HepG2 (cell line): Measurements from ENCODE around the gene SLC25A22. TPM values are rescaled to one million over a fixed set of nuclear protein-coding genes. Genes with fewer than 3 reads are reported as not detected.
A peak's percentile ranks its signal among the peaks of the same experiment; 100 is the strongest.

Source experiments
- JDP2 ChIP-seq: sonication (generic); formaldehyde crosslinking; IDR thresholded peaks from 2 replicates; pipeline ENCODE4 v1.8.1; 2022; ENCODE audit warnings: missing genetic modification reagents, borderline replicate concordance
- REPIN1 ChIP-seq: sonication (generic); formaldehyde crosslinking; IDR thresholded peaks from 2 replicates; pipeline ENCODE4 v1.8.0; 2022; ENCODE audit warnings: missing genetic modification reagents, low read depth, mild to moderate bottlenecking, borderline replicate concordance
- ZBTB3 ChIP-seq: sonication (generic); formaldehyde crosslinking; IDR thresholded peaks from 2 replicates; pipeline ENCODE4 v1.4.0; 2020; ENCODE audit warnings: low read depth, mild to moderate bottlenecking, moderate library complexity, missing genetic modification reagents, borderline replicate concordance
- ZBTB33 ChIP-seq: sonication (generic); formaldehyde crosslinking; IDR thresholded peaks from 2 replicates; pipeline ENCODE4 v1.4.0; 2020; ENCODE audit warnings: missing genetic modification reagents
- ZNF414 ChIP-seq: sonication (generic); formaldehyde crosslinking; IDR thresholded peaks from 2 replicates; pipeline ENCODE4 v1.5.0; 2020; ENCODE audit warnings: missing genetic modification reagents
- ZNF543 ChIP-seq: sonication (generic); formaldehyde crosslinking; IDR thresholded peaks from 2 replicates; pipeline ENCODE4 v1.4.0; 2020; ENCODE audit warnings: mild to moderate bottlenecking, missing genetic modification reagents
- ZNF550 ChIP-seq: sonication (generic); formaldehyde crosslinking; IDR thresholded peaks from 2 replicates; pipeline ENCODE4 v1.4.0; 2020; ENCODE audit warnings: mild to moderate bottlenecking, missing genetic modification reagents, borderline replicate concordance
- ZNF7 ChIP-seq: IDR thresholded peaks from 2 replicates; pipeline ENCODE4 v1.6.1; 2016; ENCODE audit warnings: missing biosample characterization, missing genetic modification reagents
- ZNF780A ChIP-seq: sonication (generic); formaldehyde crosslinking; IDR thresholded peaks from 2 replicates; pipeline ENCODE4 v1.8.0; 2022; ENCODE audit warnings: mild to moderate bottlenecking, missing genetic modification reagents, moderate library complexity
- polyA plus RNA-seq, 8 experiments: library from polyadenylated mRNA; depleted of rRNA in 3 of 8; stranded (reverse) in 7 of 8; unstranded in 1 of 8; fragments of >200 nt; fragmentation: Illumina TruSeq in 4 of 8; extraction: Trizol in 4 of 8; gene quantifications; 2 replicates each; pipeline versions ENCODE4 v1.2.1 to v1.2.3, GENCODE V29; 2011 to 2016; ENCODE audit warnings: low read depth in 4 of 8, missing spikeins in 1 of 8, mixed read lengths in 1 of 8; ENCODE audit not compliant: insufficient read depth in 1 of 8
- total RNA-seq, 5 experiments: library from RNA; depleted of rRNA; stranded (reverse); fragments of >200 nt; fragmentation: Illumina TruSeq; extraction: Trizol; gene quantifications; 2 replicates each; pipeline ENCODE4 v1.2.3, GENCODE V29; 2016; ENCODE audit warnings: low read depth in 1 of 5
- TF ChIP-seq, protein P1 (sequence below), 2 experiments: sonication (generic) in 1 of 2; formaldehyde crosslinking in 1 of 2; IDR thresholded peaks; 2 replicates each; pipeline versions ENCODE4 v1.4.0 to v1.6.1; 2018 to 2020; ENCODE audit warnings: missing genetic modification reagents in 2 of 2, borderline replicate concordance in 1 of 2, low read depth in 1 of 2, mild to moderate bottlenecking in 1 of 2, missing biosample characterization in 1 of 2
- TF ChIP-seq, protein P2 (sequence below): sonication (generic); formaldehyde crosslinking; IDR thresholded peaks from 2 replicates; pipeline ENCODE4 v1.4.0; 2020; ENCODE audit warnings: mild to moderate bottlenecking, missing genetic modification reagents
- TF ChIP-seq, protein P3 (sequence below): sonication (generic); formaldehyde crosslinking; IDR thresholded peaks from 2 replicates; pipeline ENCODE4 v1.5.1; 2020; ENCODE audit warnings: mild to moderate bottlenecking, missing genetic modification reagents, moderate library complexity

The SLC25A22 gene
- total and polyA plus RNA-seq, 2 of the 13 experiments (the other 11 are each of a cell fraction or from before 2014, with no cell fraction given) = 12.4 to 19.2 TPM

- TF ChIP-seq ZNF414 (CRISPR knock-in tag) (no peak), ZBTB3 (CRISPR knock-in tag) (no peak), ZNF780A (no peak; the same call in 1 of the 2 replicates), ZNF550 (CRISPR knock-in tag) (peak; percentile 79; the same call in 1 of the 2 replicates), ZBTB33 (CRISPR knock-in tag) (0 out of 2 replicates have a peak, but pooled peaks have one; percentile 10), REPIN1 (CRISPR knock-in tag) (peak; percentile 34; the same call in 1 of the 2 replicates), JDP2 (no peak), ZNF7 (no peak), ZNF543 (CRISPR knock-in tag) (peak; percentile 85; the same call in 1 of the 2 replicates)
- TF ChIP-seq, protein P1, sequence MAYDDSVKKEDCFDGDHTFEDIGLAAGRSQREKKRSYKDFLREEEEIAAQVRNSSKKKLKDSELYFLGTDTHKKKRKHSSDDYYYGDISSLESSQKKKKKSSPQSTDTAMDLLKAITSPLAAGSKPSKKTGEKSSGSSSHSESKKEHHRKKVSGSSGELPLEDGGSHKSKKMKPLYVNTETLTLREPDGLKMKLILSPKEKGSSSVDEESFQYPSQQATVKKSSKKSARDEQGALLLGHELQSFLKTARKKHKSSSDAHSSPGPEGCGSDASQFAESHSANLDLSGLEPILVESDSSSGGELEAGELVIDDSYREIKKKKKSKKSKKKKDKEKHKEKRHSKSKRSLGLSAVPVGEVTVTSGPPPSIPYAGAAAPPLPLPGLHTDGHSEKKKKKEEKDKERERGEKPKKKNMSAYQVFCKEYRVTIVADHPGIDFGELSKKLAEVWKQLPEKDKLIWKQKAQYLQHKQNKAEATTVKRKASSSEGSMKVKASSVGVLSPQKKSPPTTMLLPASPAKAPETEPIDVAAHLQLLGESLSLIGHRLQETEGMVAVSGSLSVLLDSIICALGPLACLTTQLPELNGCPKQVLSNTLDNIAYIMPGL (CRISPR knock-in tag; IDR thresholded peaks at IDR 0.05; ENCODE audit: borderline replicate concordance in 1 of 2, low read depth in 1 of 2) = peak; percentile 57 to 92; a peak in 3 of 4 replicates
- TF ChIP-seq, protein P2, sequence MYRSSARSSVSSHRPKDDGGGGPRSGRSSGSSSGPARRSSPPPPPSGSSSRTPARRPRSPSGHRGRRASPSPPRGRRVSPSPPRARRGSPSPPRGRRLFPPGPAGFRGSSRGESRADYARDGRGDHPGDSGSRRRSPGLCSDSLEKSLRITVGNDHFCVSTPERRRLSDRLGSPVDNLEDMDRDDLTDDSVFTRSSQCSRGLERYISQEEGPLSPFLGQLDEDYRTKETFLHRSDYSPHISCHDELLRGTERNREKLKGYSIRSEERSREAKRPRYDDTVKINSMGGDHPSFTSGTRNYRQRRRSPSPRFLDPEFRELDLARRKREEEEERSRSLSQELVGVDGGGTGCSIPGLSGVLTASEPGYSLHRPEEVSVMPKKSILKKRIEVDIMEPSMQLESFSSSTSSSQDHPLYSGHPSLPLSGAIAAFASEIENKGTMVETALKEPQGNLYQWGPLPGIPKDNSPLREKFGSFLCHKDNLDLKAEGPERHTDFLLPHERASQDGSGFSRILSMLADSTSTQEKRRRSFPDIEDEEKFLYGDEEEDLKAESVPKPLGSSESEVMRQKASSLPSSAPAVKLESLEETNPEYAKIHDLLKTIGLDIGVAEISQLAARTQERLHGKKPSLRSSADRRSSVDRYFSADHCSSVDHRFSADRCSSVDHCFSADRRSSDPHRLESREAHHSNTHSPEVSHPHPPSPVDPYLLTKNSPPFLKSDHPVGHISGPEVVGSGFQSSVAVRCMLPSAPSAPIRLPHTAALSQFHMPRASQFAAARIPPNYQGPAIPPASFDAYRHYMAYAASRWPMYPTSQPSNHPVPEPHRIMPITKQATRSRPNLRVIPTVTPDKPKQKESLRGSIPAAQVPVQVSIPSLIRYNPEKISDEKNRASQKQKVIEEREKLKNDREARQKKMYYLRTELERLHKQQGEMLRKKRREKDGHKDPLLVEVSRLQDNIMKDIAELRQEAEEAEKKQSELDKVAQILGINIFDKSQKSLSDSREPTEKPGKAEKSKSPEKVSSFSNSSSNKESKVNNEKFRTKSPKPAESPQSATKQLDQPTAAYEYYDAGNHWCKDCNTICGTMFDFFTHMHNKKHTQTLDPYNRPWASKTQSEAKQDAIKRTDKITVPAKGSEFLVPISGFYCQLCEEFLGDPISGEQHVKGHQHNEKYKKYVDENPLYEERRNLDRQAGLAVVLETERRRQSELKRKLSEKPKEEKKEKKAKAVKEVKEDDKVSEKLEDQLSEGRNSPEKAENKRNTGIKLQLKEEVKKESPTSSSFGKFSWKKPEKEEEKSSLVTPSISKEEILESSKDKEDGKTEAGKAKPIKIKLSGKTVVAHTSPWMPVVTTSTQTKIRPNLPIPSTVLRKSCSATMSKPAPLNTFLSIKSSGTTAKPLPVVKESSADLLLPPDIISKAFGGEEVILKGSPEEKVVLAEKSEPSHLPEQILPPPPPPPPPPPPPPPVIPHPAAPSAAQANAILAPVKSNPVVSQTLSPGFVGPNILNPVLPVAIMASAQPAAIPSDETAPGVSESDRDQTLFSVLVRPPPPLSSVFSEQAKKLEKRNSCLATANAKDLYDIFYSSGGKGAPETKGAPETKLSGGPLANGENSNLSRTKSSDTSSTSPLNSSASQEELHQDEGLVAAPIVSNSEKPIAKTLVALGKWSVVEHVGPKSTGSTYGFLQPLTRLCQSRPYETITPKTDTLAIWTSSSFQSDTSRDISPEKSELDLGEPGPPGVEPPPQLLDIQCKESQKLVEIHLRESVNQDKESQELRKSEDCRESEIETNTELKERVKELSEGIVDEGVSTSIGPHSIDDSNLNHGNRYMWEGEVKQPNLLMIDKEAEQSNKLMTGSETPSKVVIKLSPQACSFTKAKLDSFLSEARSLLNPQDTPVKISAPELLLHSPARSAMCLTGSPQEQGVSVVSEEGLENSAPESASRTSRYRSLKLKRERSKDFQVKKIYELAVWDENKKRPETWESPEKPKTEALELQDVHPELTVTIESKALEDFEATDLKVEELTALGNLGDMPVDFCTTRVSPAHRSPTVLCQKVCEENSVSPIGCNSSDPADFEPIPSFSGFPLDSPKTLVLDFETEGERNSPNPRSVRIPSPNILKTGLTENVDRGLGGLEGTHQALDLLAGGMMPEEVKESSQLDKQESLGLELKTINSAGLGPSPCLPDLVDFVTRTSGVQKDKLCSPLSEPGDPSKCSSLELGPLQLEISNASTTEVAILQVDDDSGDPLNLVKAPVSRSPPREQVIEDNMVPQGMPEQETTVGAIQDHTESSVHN (CRISPR knock-in tag) = 0 out of 2 replicates have a peak, but pooled peaks have one; percentile 50
- TF ChIP-seq, protein P3, sequence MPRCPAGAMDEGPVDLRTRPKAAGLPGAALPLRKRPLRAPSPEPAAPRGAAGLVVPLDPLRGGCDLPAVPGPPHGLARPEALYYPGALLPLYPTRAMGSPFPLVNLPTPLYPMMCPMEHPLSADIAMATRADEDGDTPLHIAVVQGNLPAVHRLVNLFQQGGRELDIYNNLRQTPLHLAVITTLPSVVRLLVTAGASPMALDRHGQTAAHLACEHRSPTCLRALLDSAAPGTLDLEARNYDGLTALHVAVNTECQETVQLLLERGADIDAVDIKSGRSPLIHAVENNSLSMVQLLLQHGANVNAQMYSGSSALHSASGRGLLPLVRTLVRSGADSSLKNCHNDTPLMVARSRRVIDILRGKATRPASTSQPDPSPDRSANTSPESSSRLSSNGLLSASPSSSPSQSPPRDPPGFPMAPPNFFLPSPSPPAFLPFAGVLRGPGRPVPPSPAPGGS (CRISPR knock-in tag) = peak; percentile 69
Observed at GRCh38 chr11:747158-748006, 50.7 kb downstream of the SLC25A22 start, which contains the start of gene TALDO1 (continued).
